Activated CD8-positive, alpha-beta memory T cell treated with anti-CD3 and anti-CD28 coated beads for 1 hour (primary cell): Measurements from ENCODE around the gene MNT.

ENCODE experiments used
- DNase-seq, 2 donors: peaks; one replicate each; pipeline ENCODE4 v3.0.0-alpha.2; 2020; ENCODE audit warnings: low read depth in 1 of 2; ENCODE audit errors: extremely low read depth in 1 of 2

Gene MNT

GRCh38 chr17:2335726-2336214 lies 65.1 kb downstream of the MNT start:
- DNase-seq: no peak
